GM12891 (cell line): ENCODE results near the gene RALB.

Source experiments
- POLR2A ChIP-seq: IDR thresholded peaks from 2 replicates; pipeline ENCODE4 v1.6.1; 2011; ENCODE audit warnings: low read depth, low read length, control low read depth
- SPI1 ChIP-seq: IDR thresholded peaks from 2 replicates; pipeline ENCODE4 v1.6.1; 2011; ENCODE audit warnings: low read depth, low read length, control low read depth
- TAF1 ChIP-seq: IDR thresholded peaks from 2 replicates; pipeline ENCODE4 v1.6.1; 2011; ENCODE audit warnings: low read depth, low read length, control low read depth

GRCh38 chr2:120267348-120267747 lies 14.7 kb downstream of the RALB start:
- TF ChIP-seq SPI1 (no peak), POLR2A (no peak), TAF1 (no peak)
